OCI-M2 (cell line): ENCODE results near the gene MPND.

Experiments used
- DNase-seq: peaks from one replicate; lab custom pipeline; 2025; ENCODE audit not compliant: unreplicated experiment; lab: John Stamatoyannopoulos, UW

The MPND gene, protein sequence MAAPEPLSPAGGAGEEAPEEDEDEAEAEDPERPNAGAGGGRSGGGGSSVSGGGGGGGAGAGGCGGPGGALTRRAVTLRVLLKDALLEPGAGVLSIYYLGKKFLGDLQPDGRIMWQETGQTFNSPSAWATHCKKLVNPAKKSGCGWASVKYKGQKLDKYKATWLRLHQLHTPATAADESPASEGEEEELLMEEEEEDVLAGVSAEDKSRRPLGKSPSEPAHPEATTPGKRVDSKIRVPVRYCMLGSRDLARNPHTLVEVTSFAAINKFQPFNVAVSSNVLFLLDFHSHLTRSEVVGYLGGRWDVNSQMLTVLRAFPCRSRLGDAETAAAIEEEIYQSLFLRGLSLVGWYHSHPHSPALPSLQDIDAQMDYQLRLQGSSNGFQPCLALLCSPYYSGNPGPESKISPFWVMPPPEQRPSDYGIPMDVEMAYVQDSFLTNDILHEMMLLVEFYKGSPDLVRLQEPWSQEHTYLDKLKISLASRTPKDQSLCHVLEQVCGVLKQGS

GRCh38 chr19:4343370-4344307, at the start of gene MPND:
MPND (plus strand) TSS chr19:4343562; CDS start chr19:4343594, 32 bp downstream.
- DNase-seq, result no peak

DNA sequence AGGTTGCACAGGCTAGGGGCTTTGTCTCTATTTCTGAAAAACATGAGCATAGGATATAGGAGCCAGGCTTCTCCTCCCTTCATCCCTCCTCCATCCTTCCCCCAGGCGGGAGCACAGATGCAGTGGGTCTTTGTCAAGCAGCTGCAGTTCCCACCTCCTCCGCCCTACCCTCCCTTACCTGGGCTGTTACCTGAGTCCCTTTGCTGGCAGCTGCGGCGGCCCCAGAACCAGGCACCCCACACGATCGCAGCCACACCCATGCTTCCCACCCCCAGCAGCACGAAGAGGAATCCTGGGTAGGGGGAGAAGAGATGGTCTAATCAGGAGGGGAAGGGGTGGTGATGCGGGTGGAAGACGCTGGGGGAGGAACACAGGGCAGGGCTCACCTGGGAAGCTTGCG, 49.0 kb upstream of the MPND start:
- DNase-seq, result no peak

GRCh38 chr19:4295972-4296771, 47.2 kb upstream of the MPND start:
- DNase-seq, result no peak

DNA sequence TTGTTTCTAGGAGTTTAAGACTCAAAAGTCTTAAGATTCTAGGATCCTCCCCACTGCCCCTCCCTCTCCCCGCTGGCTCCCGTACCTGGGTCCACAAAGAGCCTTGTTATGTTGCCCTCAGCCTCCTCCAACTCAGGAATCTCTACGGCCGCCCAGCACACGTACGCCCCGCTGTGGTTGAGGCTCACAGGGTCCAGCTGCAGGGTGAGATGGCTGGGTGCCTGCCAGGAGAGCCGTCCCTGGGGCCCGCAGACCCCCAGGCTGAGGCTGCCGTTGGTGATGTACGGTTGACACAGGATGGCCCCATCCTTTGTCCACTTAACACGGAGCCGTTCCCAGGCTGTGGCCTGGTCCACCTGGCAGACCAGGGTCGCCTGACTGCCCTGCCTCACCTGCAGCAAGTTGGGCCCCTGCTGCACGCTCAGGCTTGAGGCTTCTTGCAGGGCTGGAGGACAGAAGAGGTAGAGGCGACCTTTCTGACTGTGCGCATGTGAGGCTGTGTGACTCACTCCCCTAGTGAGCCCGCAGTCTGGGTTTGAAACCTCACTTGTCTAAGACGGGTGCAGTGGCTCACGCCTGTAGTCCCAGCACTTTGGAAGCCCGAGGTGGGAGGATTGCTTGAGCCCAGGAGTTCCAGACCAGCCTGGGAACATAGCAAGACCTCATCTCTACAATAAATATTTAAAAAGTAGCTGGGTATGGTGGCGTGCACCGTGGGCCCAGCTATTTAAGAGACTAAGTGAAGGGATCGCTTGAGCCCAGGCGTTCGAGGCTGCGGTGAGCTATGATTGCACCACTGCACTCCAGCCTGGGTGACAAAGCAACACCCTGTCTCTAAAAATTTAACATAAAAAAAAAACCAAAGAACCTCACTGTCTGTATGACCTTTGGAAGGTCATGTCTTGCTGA, 45.2 kb upstream of the MPND start:
- no peak for DNase-seq

DNA sequence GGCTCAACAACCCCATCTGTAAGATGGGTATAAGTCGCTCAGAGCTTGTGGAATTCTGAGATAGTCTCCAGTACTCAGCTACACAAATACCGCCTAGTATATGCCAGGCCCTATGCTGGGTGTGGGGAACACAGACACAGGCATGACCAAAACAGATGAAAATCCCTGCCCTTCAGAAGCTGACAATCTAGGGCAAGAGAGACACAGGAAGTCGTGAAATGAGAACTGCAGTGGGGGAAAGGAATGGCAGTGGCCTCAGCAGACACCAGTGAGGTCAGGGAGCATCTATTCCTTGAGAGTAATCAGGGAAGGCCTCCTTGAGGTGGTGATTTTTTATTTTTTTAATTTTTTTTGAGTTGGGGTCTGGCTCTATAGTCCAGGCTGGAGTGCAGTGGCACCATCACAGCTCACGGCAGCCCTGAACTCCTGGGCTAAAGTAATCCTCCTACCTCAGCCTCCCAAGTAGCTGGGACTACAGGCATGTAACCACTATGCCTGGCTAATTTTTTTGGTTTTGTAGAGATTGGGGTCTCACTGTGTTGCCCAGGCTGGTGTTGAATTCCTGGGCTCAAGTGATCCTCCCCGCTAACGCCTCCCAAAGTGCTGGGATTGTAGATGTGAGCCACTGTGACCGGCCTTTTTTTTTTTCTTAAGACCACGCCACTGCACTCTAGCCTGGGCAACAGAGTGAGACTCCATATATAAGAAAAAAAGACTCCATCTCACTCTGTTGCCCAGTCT, 44.4 kb upstream of the MPND start:
- no peak for DNase-seq

DNA sequence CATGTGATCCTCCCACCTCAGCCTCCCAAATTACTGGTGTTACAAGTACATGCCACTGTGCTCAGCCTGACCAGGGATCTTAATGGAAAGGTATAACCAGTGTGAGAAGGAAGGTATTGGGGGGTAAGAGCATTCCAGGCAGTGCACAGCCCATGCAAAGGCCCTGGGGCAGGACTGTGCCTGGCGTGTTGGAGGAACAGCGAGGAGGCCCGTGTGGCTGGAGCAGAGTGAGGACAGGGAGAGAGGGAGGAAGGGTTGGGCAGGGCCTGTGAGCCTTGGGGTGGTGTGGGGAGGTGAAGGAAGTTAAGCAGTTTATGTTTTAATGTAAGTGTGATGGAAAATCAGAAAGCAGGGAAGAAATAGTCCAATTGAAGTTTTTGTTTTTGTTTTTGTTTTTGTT, 42.8 kb upstream of the MPND start:
- DNase-seq, result no peak

DNA sequence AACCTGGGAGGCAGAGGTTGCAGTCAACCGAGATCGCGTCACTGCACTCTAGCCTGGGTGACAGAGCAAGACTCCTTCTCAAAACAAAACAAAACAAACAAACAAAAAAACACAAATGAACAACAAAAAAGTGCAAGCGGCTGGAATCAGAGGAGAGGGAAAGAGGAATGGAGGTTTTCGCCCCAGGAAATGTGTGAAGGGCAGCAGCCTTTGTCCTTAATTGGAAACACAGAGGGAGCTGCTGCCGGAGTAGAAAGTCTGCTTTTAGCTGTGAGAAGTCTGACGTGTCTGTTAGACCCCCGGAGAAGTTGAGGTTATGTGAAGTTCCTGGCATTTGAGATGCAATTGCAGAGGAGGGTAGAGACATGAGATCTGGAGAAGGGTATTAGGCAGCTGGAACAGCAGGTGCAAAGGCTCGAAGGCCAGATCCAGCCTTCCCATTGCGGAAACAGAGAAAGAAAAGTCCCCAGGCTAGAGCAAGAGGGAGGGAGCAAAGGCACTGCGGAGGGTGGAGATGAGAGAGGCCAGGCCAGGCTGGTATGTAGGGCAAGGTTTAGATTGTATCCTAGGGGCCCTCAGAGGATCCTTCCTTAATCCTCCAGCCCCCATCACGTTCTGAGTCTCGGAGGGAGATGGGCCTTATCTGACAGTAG, 41.6 kb upstream of the MPND start:
- DNase-seq, result no peak

DNA sequence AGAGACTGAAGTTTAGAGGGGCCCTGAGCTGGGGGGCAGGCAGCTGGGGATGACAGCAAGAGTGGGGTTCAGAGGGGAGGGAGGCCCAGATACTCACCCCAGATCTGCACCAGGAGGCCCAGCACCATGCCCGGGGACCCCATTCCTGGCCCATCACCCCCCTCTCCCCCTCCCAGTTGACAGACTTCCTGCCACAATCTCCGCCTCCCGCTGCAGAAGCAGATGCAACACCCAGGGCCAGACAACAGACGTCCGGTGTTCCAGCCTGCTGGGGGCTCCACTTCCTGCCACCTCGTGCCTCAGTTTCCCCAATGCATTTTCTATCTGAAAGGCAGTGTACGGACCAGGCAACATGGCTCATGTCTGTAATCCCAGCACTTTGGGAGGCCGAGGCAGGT, 41.1 kb upstream of the MPND start, which contains the start of gene TMIGD2:
Gene TMIGD2 (minus strand): TSS at position 147 of the 398 bp plus-strand sequence. CDS start 4 bp downstream, at position 143.
- no peak for DNase-seq

GRCh38 chr19:4303819-4304537, 39.4 kb upstream of the MPND start:
- DNase-seq, result no peak

DNA sequence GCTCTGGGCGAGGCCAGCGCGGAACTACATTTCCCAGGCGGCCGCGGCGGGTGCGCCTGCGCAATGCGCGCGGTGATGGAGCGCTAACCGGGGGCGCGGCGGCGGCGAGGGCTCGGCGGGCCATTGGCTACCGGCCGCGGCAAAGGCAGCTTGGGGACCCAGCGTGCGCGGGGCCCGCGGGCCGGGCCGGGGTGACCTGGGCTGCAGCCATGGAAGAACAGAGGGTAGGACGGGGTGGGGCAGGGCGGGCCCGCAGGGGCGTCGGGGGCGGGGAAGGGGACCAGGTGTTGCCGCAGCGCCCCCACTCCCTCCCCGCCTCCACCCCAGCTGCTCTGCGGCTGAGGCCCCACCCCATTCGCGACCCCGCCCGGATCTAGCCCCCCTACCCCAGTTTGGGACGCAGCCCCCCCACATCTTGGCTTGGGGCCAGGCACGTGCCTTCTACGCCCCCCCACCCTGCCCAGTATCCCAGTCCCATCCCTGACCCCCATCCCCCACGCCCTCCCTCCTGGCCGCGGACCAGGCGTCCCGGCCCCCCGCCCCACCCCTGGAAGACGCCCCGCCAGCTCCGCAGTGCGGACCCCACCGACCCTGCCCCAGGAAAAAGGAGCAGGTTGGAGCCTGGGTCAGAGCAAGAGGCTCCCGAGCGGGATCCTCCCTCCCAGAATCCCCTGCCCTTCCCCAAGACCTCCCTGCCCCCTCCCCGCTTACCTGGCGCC, 38.7 kb upstream of the MPND start, which contains the start of gene FSD1:
Gene FSD1 (plus strand): TSS at position 61 of the 719 bp plus-strand sequence. CDS start 149 bp downstream, at position 210.
- DNase-seq, result no peak

- no peak for DNase-seq
These were observed 38.1 kb upstream of the MPND start for GRCh38 chr19:4305257-4305612.

DNA sequence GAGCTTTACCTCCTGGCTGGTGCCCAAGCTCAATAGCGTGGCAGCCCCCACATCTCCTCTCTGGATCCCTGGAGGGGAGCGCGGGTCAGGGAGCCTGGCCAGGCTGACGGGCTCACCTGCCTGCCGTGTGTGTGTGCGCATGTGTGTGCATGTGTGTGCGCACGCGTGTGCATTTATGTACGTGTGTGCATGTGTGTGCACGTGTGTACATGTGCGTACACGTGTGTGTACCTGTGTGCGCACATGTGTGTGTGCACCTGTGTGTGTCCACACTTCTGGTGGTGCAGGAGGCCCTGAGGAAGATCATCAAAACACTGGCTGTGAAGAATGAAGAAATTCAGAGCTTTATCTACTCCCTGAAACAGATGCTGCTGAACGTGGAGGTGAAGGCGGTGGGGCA, 37.7 kb upstream of the MPND start:
- no peak for DNase-seq

- DNase-seq, result no peak
These were observed 32.9 kb upstream of the MPND start for GRCh38 chr19:4310247-4311121.

DNA sequence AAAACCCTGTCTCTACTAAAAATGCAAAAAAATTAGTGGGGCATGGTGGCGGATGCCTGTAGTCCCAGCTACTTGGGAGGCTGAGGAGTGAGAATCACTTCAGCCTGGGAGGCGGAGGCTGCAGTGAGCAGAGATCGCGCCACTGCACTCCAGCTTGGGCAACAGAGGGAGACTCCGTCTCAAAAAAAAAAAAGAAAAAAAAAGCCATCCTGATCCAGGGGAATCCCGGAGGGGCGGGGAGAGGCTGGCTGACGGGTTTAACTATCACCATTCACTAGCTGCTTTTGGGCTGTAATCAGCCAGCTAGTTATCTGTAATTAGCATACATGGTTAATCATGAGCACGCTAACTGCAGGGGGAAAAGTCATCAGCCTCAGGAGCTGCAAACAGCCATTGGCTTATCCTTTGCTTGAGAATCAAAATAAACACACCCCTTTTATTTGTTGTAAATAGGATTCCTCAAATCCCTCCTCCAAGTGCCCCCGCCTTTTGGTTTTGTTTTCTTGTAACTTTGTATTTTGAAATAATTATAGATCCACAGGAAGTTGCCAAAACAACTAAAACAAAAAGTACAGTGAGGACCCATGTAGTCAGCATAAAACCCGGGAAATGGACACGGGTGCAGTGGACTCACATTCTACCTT, 29.4 kb upstream of the MPND start:
- no peak for DNase-seq

DNA sequence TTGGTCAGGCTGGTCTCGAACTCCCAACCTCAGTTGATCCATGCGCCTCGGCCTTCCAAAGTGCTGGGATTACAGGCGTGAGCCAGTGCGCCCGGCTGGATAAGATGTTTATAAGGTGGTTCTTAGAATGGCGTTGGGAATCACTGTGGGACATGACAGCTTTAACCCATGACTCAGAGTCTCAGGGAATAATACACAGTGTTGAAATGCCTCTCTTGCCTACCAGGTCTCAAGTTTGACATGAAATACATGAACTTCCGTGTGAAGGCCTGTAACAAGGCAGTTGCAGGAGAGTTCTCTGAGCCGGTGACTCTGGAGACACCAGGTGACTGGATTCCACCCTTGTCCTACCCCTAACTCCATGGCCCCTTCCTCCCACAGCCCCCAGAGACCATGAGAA, 26.4 kb upstream of the MPND start:
- no peak for DNase-seq

DNA sequence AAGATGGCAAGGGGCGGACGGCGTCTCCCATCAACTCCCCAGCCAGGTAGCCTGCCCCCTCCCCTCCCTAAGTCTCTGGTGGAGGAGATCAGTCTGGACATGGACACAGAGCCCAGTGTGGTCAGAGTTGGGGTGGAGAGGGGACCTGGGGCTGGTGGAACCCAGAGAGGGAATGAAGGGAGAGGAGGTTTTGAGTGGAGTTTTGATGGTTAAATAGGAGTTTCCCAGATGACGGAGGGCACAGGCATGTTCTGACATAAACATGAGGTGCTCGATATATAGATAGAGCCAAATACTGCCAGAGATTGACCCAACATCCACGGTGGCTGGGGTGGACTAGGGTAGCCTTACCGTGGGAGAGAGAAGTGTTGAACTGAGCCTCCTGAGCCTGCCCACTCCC, 24.9 kb upstream of the MPND start:
- no peak for DNase-seq
